ENCODE measurements around the gene STK17B. TPM values are rescaled to one million over a fixed set of nuclear protein-coding genes. Genes with fewer than 3 reads are reported as not detected.

The STK17B gene
- total RNA-seq, 1 experiment from 2014 or later: 20.5 TPM

- no peak for DNase-seq (ENCODE audit: low spot score)
These were observed 13.5 kb upstream of the STK17B start for GRCh38 chr2:196184921-196185320.

GRCh38 chr2:196183528-196184231 is 12.3 kb upstream of the STK17B start:
- DNase-seq (ENCODE audit: low spot score): no peak

GRCh38 chr2:196183172-196183473 is 11.7 kb upstream of the STK17B start:
- no peak for DNase-seq (ENCODE audit: low spot score)

- DNase-seq (ENCODE audit: low spot score): no peak
These were observed 11.2 kb upstream of the STK17B start for GRCh38 chr2:196182439-196183171.

DNA sequence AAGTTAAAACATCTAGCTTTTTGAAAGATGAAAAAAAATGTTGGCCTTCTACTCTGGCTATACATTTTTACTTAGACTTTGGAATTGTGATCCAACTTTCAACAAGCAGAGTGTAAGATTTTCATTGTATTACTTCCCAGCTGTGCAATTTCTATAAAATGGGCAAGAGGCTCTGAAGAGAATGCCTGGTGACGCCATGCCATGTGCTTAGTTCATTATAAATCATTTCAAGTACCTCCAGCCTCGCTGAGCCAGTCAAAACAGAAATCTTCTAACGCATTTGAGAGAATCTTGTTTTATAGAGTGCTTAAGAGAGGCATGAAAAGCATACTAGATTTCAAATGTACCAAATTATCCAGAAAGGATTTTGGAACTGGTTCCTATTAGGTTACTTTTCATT is 10.1 kb upstream of the STK17B start:
- no peak for DNase-seq (ENCODE audit: low spot score)

DNA sequence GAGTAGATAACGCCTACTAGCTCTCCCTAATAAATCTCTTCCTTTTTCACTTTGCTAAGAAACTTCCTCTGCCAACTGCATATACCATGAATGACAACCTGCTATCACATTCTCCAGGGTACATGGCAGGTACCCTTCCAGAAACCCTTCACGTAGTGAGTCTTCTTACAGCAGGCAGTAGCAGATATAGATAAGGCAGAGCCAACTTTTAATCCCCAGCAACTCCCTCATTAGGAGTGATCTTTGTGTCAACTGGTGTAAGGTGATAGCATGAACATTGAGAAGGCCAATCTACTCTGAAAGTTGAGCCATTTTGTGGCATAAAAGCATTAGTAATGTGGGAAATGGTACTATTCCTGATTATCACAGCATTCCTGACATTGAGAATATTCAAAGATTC is 5.7 kb upstream of the STK17B start:
- no peak for DNase-seq (ENCODE audit: low spot score)

GRCh38 chr2:196176142-196176738 is 4.9 kb upstream of the STK17B start:
- DNase-seq (ENCODE audit: low spot score): no peak

- no peak for DNase-seq (ENCODE audit: low spot score)
These were observed 3.0 kb upstream of the STK17B start for GRCh38 chr2:196174404-196174803.

- DNase-seq (ENCODE audit: low spot score): peak; percentile 23
These were observed 2.1 kb upstream of the STK17B start for GRCh38 chr2:196173505-196173904.

GRCh38 chr2:196172951-196173350 is 1.6 kb upstream of the STK17B start:
- no peak for DNase-seq (ENCODE audit: low spot score)

DNA sequence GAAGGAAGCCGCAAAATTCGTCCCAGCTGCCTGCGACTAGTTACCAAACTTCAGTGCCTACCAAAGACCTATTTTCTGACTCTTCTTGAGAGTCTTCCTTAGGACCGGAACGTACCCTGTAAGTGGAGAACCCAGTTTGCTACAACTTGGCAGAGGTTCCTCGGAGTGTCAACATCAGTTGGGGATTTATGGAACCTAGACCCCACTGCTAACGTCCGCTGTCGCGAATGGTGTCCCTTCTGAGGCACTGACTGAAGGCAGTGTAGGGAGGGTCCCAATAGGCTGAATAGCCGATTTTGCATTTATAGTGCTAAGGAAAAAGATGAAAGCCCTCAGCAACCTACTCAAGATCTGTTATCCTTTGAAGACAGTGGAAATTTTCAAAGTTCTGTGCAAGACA is 568 bp upstream of the STK17B start:
- no peak for DNase-seq (ENCODE audit: low spot score)

DNA sequence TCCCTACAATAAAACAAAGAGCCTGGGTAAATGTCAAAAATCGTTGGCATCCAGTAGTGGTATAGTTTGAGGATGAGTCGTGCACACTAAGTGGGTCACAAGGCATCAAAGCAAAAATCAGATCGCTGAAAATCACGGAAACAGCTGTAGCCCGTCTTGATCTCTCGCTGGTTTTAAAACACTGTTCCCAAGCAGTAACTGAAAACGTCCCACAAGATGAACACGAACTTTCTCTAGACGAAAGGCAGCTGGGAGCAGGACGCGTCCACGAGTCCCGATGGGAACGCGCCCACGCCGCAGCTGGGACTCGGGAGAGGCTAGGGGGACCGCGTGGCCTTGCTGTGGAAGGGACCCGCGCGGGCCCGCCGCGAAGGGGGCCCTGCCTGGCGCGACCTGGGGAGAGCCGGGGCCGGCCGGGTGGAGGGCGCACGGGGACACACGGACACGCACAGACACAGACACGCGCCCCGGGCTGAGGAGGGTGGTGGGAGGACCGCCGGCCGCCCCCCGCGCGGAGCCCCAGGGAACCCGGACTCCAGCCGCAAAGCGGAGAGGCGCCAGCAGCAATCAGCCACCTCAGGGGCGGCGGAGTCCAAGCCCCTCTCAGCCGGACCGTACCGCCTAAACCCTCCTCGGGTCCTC is 651 bp downstream of the STK17B start:
- peak; percentile 53 for DNase-seq (ENCODE audit: low spot score)

DNA sequence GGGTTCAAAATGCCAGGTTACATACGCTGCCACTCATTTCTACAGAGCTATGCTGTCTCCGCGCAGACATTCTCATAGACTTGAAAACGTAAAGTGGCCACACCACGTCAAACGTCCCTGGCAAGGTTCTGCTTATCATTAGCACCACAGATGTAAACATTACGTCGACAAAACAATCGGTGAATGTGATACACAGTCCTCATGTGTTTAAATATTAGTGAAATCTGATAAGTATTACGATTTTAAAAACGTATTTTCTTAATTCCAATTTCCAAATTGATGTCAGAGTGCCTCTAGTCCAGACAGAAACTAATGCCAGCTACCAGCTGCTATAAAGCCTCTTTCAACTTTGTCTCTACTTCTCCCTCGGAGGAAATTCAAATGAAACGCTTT is 1.2 kb downstream of the STK17B start:
- peak; percentile 48 for DNase-seq (ENCODE audit: low spot score)

- DNase-seq (ENCODE audit: low spot score): no peak
These were observed 1.9 kb downstream of the STK17B start for GRCh38 chr2:196169516-196169915.

DNA sequence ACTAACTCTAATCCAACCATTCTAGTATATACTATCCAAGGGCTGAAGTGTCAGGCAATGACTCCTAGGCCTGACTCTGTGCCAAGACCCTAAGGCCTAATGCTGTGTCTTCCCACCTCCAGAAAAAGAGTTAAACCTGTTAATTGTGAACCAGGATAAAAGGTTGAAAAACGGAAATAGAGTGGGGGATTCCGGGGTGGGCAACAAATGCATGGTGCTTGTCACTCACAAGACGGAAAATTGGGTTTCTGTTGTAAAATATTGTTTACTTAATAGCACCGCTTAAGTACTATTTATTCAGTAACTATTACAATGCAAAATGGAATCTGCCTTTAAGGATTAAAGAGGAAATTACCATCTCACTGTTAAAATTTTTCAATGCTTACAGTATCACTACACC is 3.2 kb downstream of the STK17B start:
- peak; percentile 44 for DNase-seq (ENCODE audit: low spot score)

GRCh38 chr2:196167666-196168065 is 3.7 kb downstream of the STK17B start:
- no peak for DNase-seq (ENCODE audit: low spot score)

DNA sequence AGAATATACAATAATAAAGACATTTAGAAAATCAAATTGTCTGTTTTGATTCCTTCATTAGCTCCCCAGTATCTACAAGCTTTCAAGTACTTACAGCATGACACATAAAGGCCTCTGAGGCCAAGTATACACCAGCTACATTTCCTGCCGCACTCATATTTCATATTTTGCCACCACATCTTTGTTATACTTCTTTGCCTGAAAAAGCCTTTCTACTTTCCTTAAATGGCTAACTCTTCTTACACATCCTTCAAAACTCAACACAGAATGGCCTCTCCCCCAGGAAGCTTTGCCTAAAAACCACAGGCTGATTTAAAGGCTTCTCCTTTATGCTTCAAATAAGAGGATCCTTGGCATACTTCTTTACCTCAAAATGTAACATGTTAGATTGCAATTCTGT is 4.5 kb downstream of the STK17B start:
- peak; percentile 41 for DNase-seq (ENCODE audit: low spot score)

DNA sequence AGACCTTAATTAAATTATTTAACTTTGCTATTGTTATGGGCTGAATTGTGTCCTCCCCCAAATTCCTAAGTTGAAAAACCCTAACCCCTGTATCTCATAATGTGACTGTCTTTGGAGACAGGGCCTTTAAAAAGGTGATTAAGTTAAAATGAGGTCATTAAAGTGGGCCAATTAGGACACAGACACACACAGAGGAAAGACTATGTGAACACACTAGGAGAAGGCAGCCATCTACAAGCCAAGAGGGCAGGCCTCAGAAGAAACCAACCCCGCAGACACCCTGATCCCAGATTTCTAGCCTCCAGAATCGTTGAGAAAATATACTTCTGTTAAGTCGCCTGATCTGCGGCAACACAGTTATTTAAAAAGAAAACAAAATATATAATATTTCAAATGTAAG is 6.4 kb downstream of the STK17B start:
- DNase-seq (ENCODE audit: low spot score): no peak

GRCh38 chr2:196163285-196163684 is 8.1 kb downstream of the STK17B start:
- DNase-seq (ENCODE audit: low spot score): no peak

DNA sequence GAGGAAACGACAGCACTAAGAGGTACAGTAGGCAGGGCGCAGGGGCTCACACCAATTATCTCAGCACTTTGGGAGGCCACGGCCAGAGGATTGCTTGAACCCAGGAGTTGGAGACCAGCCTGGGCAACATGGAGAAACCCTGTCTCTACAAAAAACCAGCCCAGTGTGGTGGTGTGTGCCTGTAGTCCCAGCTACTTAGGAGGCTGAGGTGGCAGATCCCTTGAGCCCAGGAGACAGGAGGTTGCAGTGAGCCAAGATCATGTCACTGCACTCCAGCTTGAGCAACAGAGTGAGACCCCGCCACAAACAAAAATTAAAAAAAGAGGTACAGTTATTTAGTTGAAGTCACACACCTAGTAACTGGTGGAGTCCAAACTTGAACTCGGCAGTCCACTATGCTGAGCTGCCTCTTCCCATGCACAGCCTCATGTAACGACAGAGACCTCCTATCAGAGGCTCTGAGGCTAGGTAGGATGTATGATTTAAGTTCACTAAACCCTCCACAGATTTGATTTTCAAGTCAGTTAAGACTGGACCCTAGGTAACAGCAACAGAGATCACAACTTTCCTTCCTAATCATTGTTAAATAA is 8.7 kb downstream of the STK17B start:
- no peak for DNase-seq (ENCODE audit: low spot score)

- DNase-seq (ENCODE audit: low spot score): no peak
These were observed 10.4 kb downstream of the STK17B start for GRCh38 chr2:196160946-196161345.

DNA sequence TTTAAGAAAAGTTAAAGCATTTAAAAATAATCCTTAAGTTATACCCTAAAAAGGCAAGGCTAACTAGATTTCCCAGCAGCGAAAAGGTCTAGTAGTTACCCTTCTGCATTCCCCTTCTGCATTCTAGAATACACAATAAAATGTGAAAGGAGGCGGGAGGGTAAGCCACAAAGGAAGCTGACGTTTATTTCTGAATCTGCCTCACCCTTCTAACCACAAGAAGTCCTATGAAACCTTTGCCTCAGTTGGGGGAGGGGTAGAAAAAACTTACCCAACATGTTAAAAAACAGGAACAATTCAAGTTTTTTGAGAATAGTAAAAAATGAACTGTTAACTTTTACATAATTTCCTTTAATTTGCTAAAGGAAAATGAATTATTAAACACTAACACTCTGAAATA is 11.3 kb downstream of the STK17B start:
- peak; percentile 92 for DNase-seq (ENCODE audit: low spot score)

Measured in A172 (cell line).